Adrenal gland (tissue), 12 donors: ENCODE measurements around the gene B3GLCT. TPM values are rescaled to one million over a fixed set of nuclear protein-coding genes. Genes with fewer than 3 reads are reported as not detected.

Experiments
- DNase-seq, 7 donors: peaks; one replicate each; pipeline ENCODE4 v3.0.0-alpha.2; 2019 to 2020
- H3K27ac ChIP-seq, 5 donors: fragments of 200-600 bp; sonication (generic) in 4 of 5; 1 replicate in 3 of 5; 2 replicates in 2 of 5; pipeline versions ENCODE4 v1.5.1 to v1.8.0; 2016 to 2020; ENCODE audit warnings: mild to moderate bottlenecking in 1 of 5
- H3K27me3 ChIP-seq: fragments of 200-600 bp; 2 replicates; pipeline ENCODE4 v1.8.0; 2021
- H3K36me3 ChIP-seq, 2 donors: fragments of 200-600 bp; replicated peaks in 1 of 2; 1 replicate in 1 of 2; 2 replicates in 1 of 2; pipeline versions ENCODE4 v1.5.1 to v1.8.0; 2018 to 2022
- H3K4me1 ChIP-seq, 2 donors: fragments of 200-600 bp; replicated peaks in 1 of 2; 1 replicate in 1 of 2; 2 replicates in 1 of 2; pipeline versions ENCODE4 v1.5.1 to v1.8.0; 2018 to 2021
- H3K4me3 ChIP-seq, 4 donors: fragments of 200-600 bp; sonication (generic) in 3 of 4; one replicate each; pipeline ENCODE4 v1.5.1; 2016 to 2018
- H3K9me3 ChIP-seq, 3 donors: fragments of 200-600 bp; sonication (generic) in 1 of 3; replicated peaks in 1 of 3; 1 replicate in 2 of 3; 2 replicates in 1 of 3; pipeline versions ENCODE4 v1.5.1 to v1.8.0; 2016 to 2021
- POLR2A ChIP-seq, 2 donors: fragments of 450-650 bp; IDR thresholded peaks; one replicate each; pipeline ENCODE4 v1.6.1; 2017; ENCODE audit warnings: antibody characterized with exemption in 2 of 2, mild to moderate bottlenecking in 2 of 2, moderate library complexity in 1 of 2
- WGBS, 4 donors: extraction: QIAGEN DNeasy Blood & Tissue Kit in 2 of 4; methylation state at CpG; one replicate each; pipeline versions ENCODE4 v1.1.5 to v1.1.7; 2013 to 2017; 5-methylcytosine and 5-hydroxymethylcytosine counted together
- intact Hi-C, 2 donors: fragments of 100-400 bp; cut with DNase I; formaldehyde crosslinking; loops; one replicate each; pipeline versions ENCODE4 v1.14.1 to v1.15.0; 2022 to 2023
- polyA plus RNA-seq, 3 donors: library from polyadenylated mRNA; stranded (reverse); fragments of 200-250 nt in 2 of 3; fragments of 350-450 nt in 1 of 3; fragmentation: Illumina TruSeq in 1 of 3; extraction: RNeasy Lipid Tissue Mini Kit (QIAGEN cat#74804) in 1 of 3; gene quantifications; one replicate each; pipeline ENCODE4 v1.2.3, GENCODE V29; 2013 to 2014
- total RNA-seq, 9 donors: library from RNA; depleted of rRNA in 4 of 9; stranded (reverse); fragments of >200 nt in 4 of 9; fragments of 120-200 nt in 1 of 9; fragmentation: NEBNext Ultra II Directional in 1 of 9; extraction: Animal tissue kit (Norgen Biotek cat#: 25700) in 1 of 9; gene quantifications; one replicate each; pipeline versions ENCODE4 v1.1.0 to v1.2.4, GENCODE V29; 2013 to 2023
- TF ChIP-seq, protein P1 (sequence below), 6 experiments: fragments of 450-650 bp in 4 of 6; fragments of 200-600 bp in 2 of 6; sonication (generic) in 1 of 6; IDR thresholded peaks; 1 replicate in 5 of 6; 2 replicates in 1 of 6; pipeline versions ENCODE4 v1.5.1 to v1.8.0; 2016 to 2021; ENCODE audit warnings: antibody characterized with exemption in 6 of 6, mild to moderate bottlenecking in 2 of 6, moderate library complexity in 1 of 6
- donor health status: healthy with polysubstance abuse.
- donor health status: Bipolar disorder and iron deficiency.
- donor health status: DM: yes; HTN: yes; CAD: no.
- donor health status: DM: no; HTN: no; CAD: no.
- donor health status: DM: no; HTN: no; CAD: no.
- donor health status: DM: yes; HTN: yes; CAD: no.

Gene B3GLCT
- total and polyA plus RNA-seq, 12 donors = 1.9 to 6.4 (median 3.5) TPM

DNA sequence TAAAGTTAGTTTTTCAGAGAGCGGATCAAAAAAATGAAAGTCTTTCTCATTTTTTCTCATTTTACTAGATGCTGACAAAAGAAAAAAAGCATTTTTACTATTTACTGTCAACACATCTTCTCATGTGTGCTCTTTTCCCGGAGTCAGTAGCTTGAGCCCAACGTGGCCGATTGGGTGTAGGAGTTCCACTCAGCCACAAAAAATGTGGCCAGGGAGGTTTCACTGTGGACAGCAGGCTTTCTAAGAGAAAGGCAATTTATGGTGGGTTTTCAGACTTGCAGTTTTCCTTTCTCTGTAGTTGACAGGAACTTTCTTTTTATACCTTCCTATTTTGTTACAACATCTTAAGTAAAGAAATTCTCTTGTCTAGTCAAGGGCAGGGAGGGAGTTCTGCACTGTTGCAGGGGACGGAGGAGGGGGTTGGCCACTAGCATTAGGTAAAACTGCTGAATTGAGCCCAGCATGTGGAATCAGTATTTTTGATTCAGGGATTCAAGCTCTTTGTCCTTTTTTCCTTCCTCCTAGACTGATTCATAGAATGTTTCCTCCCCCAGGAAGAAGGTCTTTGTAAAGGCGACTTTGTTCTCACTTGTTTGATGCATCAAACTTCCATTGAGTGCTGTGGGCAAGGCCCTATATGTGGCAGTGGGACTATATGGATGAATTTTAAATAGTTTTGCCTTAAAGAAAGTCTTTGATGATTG is 123.1 kb downstream of the B3GLCT start:
- no peaks in the 10 kb centered on the region for H3K36me3 ChIP-seq
- no peak for DNase-seq
- WGBS, 4 donors = 94 to 97% (median 95%) methylated on average over 6 of the region's 6 CpGs

DNA sequence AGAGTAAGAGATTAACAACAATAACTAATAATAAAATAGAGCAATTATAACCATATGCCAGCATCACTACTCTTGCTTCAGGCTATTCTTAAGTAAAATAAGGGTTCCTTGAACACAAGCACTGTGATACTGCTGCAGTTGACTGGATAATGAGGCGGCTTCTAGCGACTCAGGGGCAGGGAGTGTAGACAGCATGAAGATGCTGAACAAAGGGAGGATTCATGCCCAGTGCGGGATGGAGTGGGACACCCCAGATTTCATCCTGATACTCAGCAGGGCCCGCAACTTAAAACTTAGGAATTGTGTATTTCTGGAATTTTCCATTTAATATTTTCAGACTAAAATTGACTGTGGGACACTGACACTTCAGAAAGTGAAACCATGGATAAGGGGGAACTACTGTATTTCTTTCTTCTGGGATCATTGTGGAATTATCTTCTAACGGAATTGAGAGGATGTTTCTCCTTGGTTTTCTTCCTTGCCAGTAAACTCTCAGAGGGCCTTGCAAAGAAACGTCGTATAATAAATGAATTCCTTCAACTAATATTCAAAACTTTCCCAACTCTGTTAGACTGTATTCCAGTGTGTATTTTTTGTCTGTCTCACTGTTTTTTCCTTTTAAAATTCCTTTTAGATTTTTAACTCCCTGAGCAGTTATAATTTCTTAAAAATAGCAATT is 127.5 kb downstream of the B3GLCT start:
- Histone ChIP-seq H3K36me3 (no peaks in the 10 kb centered on the region), H3K4me3 (no peak overlapping the region), H3K27ac (no peak overlapping the region), H3K4me1 (no peaks in the 10 kb centered on the region), H3K9me3 (no peaks in the 10 kb centered on the region), H3K27me3 (no peaks in the 10 kb centered on the region)
- TF ChIP-seq, protein P1, sequence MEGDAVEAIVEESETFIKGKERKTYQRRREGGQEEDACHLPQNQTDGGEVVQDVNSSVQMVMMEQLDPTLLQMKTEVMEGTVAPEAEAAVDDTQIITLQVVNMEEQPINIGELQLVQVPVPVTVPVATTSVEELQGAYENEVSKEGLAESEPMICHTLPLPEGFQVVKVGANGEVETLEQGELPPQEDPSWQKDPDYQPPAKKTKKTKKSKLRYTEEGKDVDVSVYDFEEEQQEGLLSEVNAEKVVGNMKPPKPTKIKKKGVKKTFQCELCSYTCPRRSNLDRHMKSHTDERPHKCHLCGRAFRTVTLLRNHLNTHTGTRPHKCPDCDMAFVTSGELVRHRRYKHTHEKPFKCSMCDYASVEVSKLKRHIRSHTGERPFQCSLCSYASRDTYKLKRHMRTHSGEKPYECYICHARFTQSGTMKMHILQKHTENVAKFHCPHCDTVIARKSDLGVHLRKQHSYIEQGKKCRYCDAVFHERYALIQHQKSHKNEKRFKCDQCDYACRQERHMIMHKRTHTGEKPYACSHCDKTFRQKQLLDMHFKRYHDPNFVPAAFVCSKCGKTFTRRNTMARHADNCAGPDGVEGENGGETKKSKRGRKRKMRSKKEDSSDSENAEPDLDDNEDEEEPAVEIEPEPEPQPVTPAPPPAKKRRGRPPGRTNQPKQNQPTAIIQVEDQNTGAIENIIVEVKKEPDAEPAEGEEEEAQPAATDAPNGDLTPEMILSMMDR (IDR thresholded peaks at IDR 0.05) = no peak
- TF ChIP-seq POLR2A (IDR thresholded peaks at IDR 0.05) = no peak
- DNase-seq = no peak
- 82 to 89% (median 89%) methylated on average over 7 of the region's 7 CpGs for WGBS, 4 donors
- intact Hi-C loops = no loop called here

More for the DNA sequence above, 123.1 kb downstream of the B3GLCT start:
- TF ChIP-seq, protein P1 (IDR thresholded peaks at IDR 0.05) = no peak
- TF ChIP-seq POLR2A (IDR thresholded peaks at IDR 0.05) = no peak
- intact Hi-C loops = no loop called here
- Histone ChIP-seq H3K27me3 (no peaks in the 10 kb centered on the region), H3K9me3 (no peaks in the 10 kb centered on the region), H3K4me1 (no peaks in the 10 kb centered on the region), H3K27ac (no peak overlapping the region), H3K4me3 (no peak overlapping the region)

DNA sequence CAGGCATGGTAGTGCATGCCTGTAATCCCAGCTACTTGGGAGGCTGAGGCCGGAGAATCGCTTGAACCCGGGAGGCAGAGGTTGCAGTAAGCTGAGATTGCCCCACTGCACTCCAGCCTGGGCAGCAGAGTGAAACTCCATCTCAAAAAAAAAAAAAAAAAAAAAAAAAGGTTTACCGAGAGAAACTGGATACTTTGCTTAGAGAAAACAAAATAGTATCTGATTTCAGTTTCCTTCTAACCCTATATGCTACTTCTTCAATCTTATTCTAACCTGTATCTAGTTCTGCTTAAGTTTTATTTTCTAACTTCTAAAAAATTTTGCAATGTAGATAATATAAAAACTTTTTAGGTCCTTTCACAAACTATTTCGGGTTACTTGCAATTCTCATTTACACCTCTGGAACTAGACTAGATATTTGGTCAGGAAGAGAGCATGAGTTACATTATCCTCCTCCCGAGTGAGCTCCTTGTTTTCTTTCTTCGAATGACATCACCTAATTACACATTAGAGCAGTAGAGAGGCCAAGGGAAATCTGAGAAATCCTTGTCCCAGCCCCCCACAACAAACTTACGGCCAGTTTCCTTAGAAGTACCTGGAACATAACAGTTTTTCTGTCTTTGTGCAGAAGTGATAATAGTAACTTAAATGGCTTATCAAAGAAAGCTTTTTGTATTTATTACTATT is 128.9 kb downstream of the B3GLCT start:
- 81 to 87% (median 84%) methylated on average over 8 of the region's 8 CpGs for WGBS, 4 donors
- intact Hi-C loops = no loop called here
- no peak overlapping the region for H3K4me3 ChIP-seq
- no peaks in the 10 kb centered on the region for H3K9me3 ChIP-seq
- DNase-seq = no peak
- no peaks in the 10 kb centered on the region for H3K4me1 ChIP-seq
- TF ChIP-seq POLR2A (IDR thresholded peaks at IDR 0.05) = no peak
- TF ChIP-seq, protein P1 (IDR thresholded peaks at IDR 0.05) = no peak
- no peaks in the 10 kb centered on the region for H3K27me3 ChIP-seq
- H3K27ac ChIP-seq = no peak overlapping the region
- H3K36me3 ChIP-seq = no peaks in the 10 kb centered on the region

DNA sequence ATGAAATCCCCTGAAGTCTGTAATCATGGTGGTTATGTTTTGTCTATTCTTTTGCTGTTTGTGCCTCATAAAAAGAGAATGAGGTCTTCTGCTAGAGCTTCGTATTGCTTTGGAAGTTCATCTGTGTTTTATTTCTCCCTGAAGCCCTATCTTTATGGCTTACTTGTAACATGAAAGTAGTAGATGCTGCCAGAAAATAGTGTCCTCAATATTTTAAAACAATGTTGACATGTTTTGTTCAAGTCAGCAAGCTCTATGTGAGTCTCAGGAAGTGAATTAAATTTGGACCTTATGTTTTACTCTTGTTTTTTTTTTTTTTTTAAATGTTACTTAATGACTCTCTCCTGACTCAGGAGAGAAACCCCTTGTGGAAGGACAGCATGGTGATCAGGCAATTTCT is 130.5 kb downstream of the B3GLCT start:
- WGBS, 4 donors = 84 to 88% (median 85%) methylated on average over 1 of the region's 1 CpG
- H3K27ac ChIP-seq = no peak overlapping the region

More for the DNA sequence above, 130.5 kb downstream of the B3GLCT start:
- TF ChIP-seq POLR2A (IDR thresholded peaks at IDR 0.05) = no peak
- TF ChIP-seq, protein P1 (IDR thresholded peaks at IDR 0.05) = no peak
- intact Hi-C loops = no loop called here
- DNase-seq = no peak
- H3K9me3 ChIP-seq = no peaks in the 10 kb centered on the region
- no peaks in the 10 kb centered on the region for H3K27me3 ChIP-seq
- no peak overlapping the region for H3K4me3 ChIP-seq
- H3K36me3 ChIP-seq = no peaks in the 10 kb centered on the region
- H3K4me1 ChIP-seq = no peaks in the 10 kb centered on the region
